Neuronal stem cell (in vitro differentiated cells): ENCODE data around the gene PIR.
A peak's percentile ranks its signal among the peaks of the same experiment; 100 is the strongest.

Experiments
- DNase-seq: peaks from one replicate; pipeline ENCODE4 v3.0.0-alpha.2; 2013; ENCODE audit warnings: low spot score
- H2AFZ ChIP-seq: one replicate; pipeline ENCODE4 v1.6.1; 2013; ENCODE audit warnings: mild to moderate bottlenecking, low read length, inconsistent platforms
- H2AK5ac ChIP-seq: 2 replicates; pipeline ENCODE4 v1.6.1; 2013; ENCODE audit warnings: low read depth, mild to moderate bottlenecking, inconsistent platforms, low read length, moderate library complexity, mixed read lengths
- H2BK120ac ChIP-seq: 2 replicates; pipeline ENCODE4 v1.6.1; 2013; ENCODE audit warnings: low read depth, mild to moderate bottlenecking, inconsistent platforms, low read length, moderate library complexity, mixed read lengths
- H2BK12ac ChIP-seq: one replicate; pipeline ENCODE4 v1.6.1; 2013; ENCODE audit warnings: low read length, inconsistent platforms
- H2BK15ac ChIP-seq: 2 replicates; pipeline ENCODE4 v1.6.1; 2013; ENCODE audit warnings: mild to moderate bottlenecking, low read length, inconsistent platforms, mixed read lengths
- H2BK5ac ChIP-seq: one replicate; pipeline ENCODE4 v1.6.1; 2013; ENCODE audit warnings: inconsistent platforms, mild to moderate bottlenecking, low read length, moderate library complexity
- H3K14ac ChIP-seq: one replicate; pipeline ENCODE4 v1.6.1; 2013; ENCODE audit warnings: low read length, inconsistent platforms
- H3K18ac ChIP-seq: 2 replicates; pipeline ENCODE4 v1.6.1; 2013; ENCODE audit warnings: low read length, inconsistent platforms
- H3K23ac ChIP-seq: 2 replicates; pipeline ENCODE4 v1.6.1; 2013; ENCODE audit warnings: low read depth, mild to moderate bottlenecking, mixed read lengths, low read length, inconsistent platforms; ENCODE audit not compliant: poor library complexity
- H3K27ac ChIP-seq: replicated peaks from 3 replicates; pipeline ENCODE4 v1.5.1; 2013; ENCODE audit warnings: low read length, inconsistent platforms
- H3K27me3 ChIP-seq, 3 experiments: 2 replicates each; pipeline ENCODE4 v1.6.1; 2013; ENCODE audit warnings: low read length in 3 of 3, mild to moderate bottlenecking in 2 of 3, inconsistent platforms in 1 of 3, low read depth in 1 of 3, mixed read lengths in 1 of 3, moderate library complexity in 1 of 3; ENCODE audit not compliant: control insufficient read depth in 3 of 3, insufficient read depth in 3 of 3
- H3K36me3 ChIP-seq, 2 donors: replicated peaks in 1 of 2; 2 replicates each; pipeline ENCODE4 v1.6.1; 2013; ENCODE audit warnings: low read length in 2 of 2; ENCODE audit not compliant: control insufficient read depth in 2 of 2, insufficient read depth in 2 of 2
- H3K4ac ChIP-seq: 2 replicates; pipeline ENCODE4 v1.6.1; 2013; ENCODE audit warnings: inconsistent platforms, mild to moderate bottlenecking, low read length, moderate library complexity
- H3K4me1 ChIP-seq, 2 donors: 1 replicate in 1 of 2; 2 replicates in 1 of 2; pipeline ENCODE4 v1.6.1; 2013; ENCODE audit warnings: low read length in 2 of 2, low read depth in 1 of 2; ENCODE audit not compliant: control insufficient read depth in 2 of 2, insufficient read depth in 1 of 2
- H3K4me2 ChIP-seq: one replicate; pipeline ENCODE4 v1.6.1; 2013; ENCODE audit warnings: mild to moderate bottlenecking, low read length, inconsistent platforms; ENCODE audit not compliant: insufficient read depth, poor library complexity, severe bottlenecking
- H3K4me3 ChIP-seq, 2 donors: 2 replicates each; pipeline ENCODE4 v1.5.1; 2013; ENCODE audit warnings: low read length in 2 of 2, mild to moderate bottlenecking in 2 of 2, inconsistent platforms in 1 of 2, moderate library complexity in 1 of 2
- H3K79me1 ChIP-seq: one replicate; pipeline ENCODE4 v1.6.1; 2013; ENCODE audit warnings: low read depth, mild to moderate bottlenecking, inconsistent platforms, low read length, moderate library complexity
- H3K9ac ChIP-seq: one replicate; pipeline ENCODE4 v1.6.1; 2013; ENCODE audit warnings: mild to moderate bottlenecking, low read depth, low read length, inconsistent platforms; ENCODE audit not compliant: poor library complexity
- H3K9me3 ChIP-seq, 2 donors: replicated peaks in 1 of 2; 2 replicates each; pipeline versions ENCODE3 to v1.6.1; 2013; ENCODE audit warnings: low read length in 2 of 2, mild to moderate bottlenecking in 2 of 2, inconsistent platforms in 1 of 2, low read depth in 1 of 2, mixed read lengths in 1 of 2, moderate library complexity in 1 of 2; ENCODE audit not compliant: control insufficient read depth in 2 of 2, insufficient read depth in 1 of 2
- H4K8ac ChIP-seq: one replicate; pipeline ENCODE4 v1.6.1; 2013; ENCODE audit warnings: low read depth, mild to moderate bottlenecking, inconsistent platforms, low read length, moderate library complexity
- H4K91ac ChIP-seq: one replicate; pipeline ENCODE4 v1.6.1; 2013; ENCODE audit warnings: low read length, low read depth, mild to moderate bottlenecking, inconsistent platforms; ENCODE audit not compliant: poor library complexity
- WGBS, 2 donors: extraction: QIAGEN DNeasy Blood & Tissue Kit; methylation state at CpG; one replicate each; pipeline ENCODE4 v1.1.7; 2013; ENCODE audit warnings: missing lambda C conversion rate in 2 of 2, mixed read lengths in 1 of 2; ENCODE audit not compliant: insufficient read length in 2 of 2, insufficient replicate concordance in 1 of 2; ENCODE audit errors: extremely low coverage in 2 of 2; 5-methylcytosine and 5-hydroxymethylcytosine counted together

PIR gene

DNA sequence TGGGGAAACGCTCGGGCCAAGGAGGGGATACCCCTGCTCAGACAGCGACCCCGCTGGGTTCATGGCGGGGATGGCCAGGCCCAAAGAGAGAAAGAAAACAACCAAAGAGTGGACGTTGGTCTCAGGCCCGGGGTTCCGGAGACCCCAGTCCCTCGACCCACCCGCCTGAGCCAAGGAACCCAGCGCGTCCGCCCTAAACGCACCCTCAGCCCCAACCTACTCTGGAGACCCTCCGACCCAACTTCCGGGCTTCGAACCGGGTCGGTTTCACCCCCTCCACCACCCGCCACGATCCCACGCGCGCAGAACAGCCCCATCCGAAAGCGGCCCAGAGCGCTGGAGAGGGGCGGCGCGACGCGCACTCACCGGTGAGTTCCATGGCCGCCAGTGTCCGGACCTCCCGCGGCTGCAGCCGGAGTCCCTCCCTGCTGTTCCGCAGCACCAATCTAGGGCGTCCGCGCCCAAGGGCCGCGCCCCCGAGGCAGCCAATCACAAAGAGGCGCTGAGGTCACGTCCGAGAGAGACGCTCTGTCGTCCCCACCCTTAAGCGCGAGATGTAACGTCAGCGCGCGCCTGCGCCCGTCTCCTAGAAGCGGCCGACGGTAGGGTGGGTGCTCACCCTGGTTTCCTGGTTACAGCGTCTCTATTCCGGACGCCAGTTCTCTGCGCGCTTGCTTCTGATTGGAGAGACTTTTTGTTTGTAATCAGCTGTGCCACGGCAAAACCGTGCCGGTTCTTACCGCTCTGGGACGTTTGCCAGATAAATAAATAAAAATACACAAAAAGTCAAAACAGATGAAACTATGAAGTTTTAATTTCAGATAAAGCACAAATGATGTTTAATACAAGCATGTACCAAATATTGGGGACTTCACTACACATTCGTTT, 157.8 kb downstream of the PIR start, which contains the start of gene PIGA:
Gene PIGA, minus strand, starts transcription at position 389 of the 888 bp plus-strand sequence. CDS start 3,593 bp downstream, outside the sequence.
- no peaks in the 10 kb centered on the region for H3K9me3 ChIP-seq
- H2BK5ac ChIP-seq = no peak within 1 kb of the TSS
- no peak within 1 kb of the TSS for H4K8ac ChIP-seq
- no peak within 1 kb of the TSS for H2BK120ac ChIP-seq
- no CpG with 5 or more reads among the region's 72 CpGs for WGBS, 2 donors
- H2BK15ac ChIP-seq = no peak within 1 kb of the TSS
- H3K14ac ChIP-seq = no peak within 1 kb of the TSS
- no peak within 1 kb of the TSS for H4K91ac ChIP-seq
- H3K4me2 ChIP-seq = peak within 1 kb of the TSS; percentile 43
- H3K23ac ChIP-seq = no peak within 1 kb of the TSS
- H3K27ac ChIP-seq = no peak within 1 kb of the TSS
- H2AFZ ChIP-seq = peak within 1 kb of the TSS; percentile 86
- H3K9ac ChIP-seq = peak within 1 kb of the TSS; percentile 88
- H3K4ac ChIP-seq = no peak within 1 kb of the TSS
- no peak within 1 kb of the TSS for H2AK5ac ChIP-seq
- no peak within 1 kb of the TSS for H2BK12ac ChIP-seq
- peaks cover 6 to 25% of the 10 kb centered on the region in 2 donors for H3K36me3 ChIP-seq
- DNase-seq = peak; percentile 88
- H3K18ac ChIP-seq = peak within 1 kb of the TSS; percentile 76
- H3K4me3 ChIP-seq = peak within 1 kb of the TSS; percentile 75 to 99
- H3K4me1 ChIP-seq = peaks cover 0 to 9% of the 10 kb centered on the region in 2 donors
- H3K27me3 ChIP-seq = peaks cover 0 to 7% (median 0%) of the 10 kb centered on the region in 3 experiments
- no peaks in the 10 kb centered on the region for H3K79me1 ChIP-seq
